H9 (cell line): ENCODE data around the gene KIRREL3. TPM values are rescaled to one million over a fixed set of nuclear protein-coding genes. Genes with fewer than 3 reads are reported as not detected.

Experiments
- DNase-seq: peaks from one replicate; pipeline ENCODE4 v3.0.0-alpha.2; 2017
- H2AFZ ChIP-seq: one replicate; pipeline ENCODE4 v1.6.1; 2013; ENCODE audit warnings: mild to moderate bottlenecking, low read length, control low read depth, moderate library complexity
- H2AK5ac ChIP-seq: 2 replicates; pipeline ENCODE4 v1.6.1; 2013; ENCODE audit warnings: low read length, control low read depth, mixed read lengths; ENCODE audit not compliant: insufficient read length
- H2BK120ac ChIP-seq: one replicate; pipeline ENCODE4 v1.6.1; 2013; ENCODE audit warnings: low read depth, mild to moderate bottlenecking, low read length, control low read depth, inconsistent platforms; ENCODE audit not compliant: poor library complexity, severe bottlenecking
- H2BK12ac ChIP-seq: 2 replicates; pipeline ENCODE4 v1.6.1; 2013; ENCODE audit warnings: low read length, control low read depth, mixed read lengths, low read depth; ENCODE audit not compliant: insufficient read length
- H2BK15ac ChIP-seq: 2 replicates; pipeline ENCODE4 v1.6.1; 2013; ENCODE audit warnings: low read depth, low read length, control low read depth
- H2BK20ac ChIP-seq: one replicate; pipeline ENCODE4 v1.6.1; 2013; ENCODE audit warnings: low read depth, mild to moderate bottlenecking, low read length, control low read depth, inconsistent platforms; ENCODE audit not compliant: poor library complexity, severe bottlenecking
- H2BK5ac ChIP-seq: 2 replicates; pipeline ENCODE4 v1.6.1; 2013; ENCODE audit warnings: low read length, control low read depth, mixed read lengths; ENCODE audit not compliant: insufficient read length
- H3K14ac ChIP-seq: 2 replicates; pipeline ENCODE4 v1.6.1; 2013; ENCODE audit warnings: low read length, control low read depth; ENCODE audit not compliant: insufficient read depth
- H3K18ac ChIP-seq: 2 replicates; pipeline ENCODE4 v1.6.1; 2013; ENCODE audit warnings: low read depth, mild to moderate bottlenecking, mixed read lengths, low read length, control low read depth; ENCODE audit not compliant: insufficient read length
- H3K23ac ChIP-seq: 2 replicates; pipeline ENCODE4 v1.6.1; 2013; ENCODE audit warnings: low read length, control low read depth, mixed read lengths, low read depth; ENCODE audit not compliant: insufficient read length
- H3K23me2 ChIP-seq: 2 replicates; pipeline ENCODE4 v1.6.1; 2013; ENCODE audit warnings: low read depth, mild to moderate bottlenecking, mixed read lengths, low read length, control low read depth; ENCODE audit not compliant: insufficient read length, poor library complexity, severe bottlenecking
- H3K27ac ChIP-seq: 2 replicates; pipeline ENCODE4 v1.5.1; 2013; ENCODE audit warnings: low read length, control low read depth, mixed read lengths, low read depth; ENCODE audit not compliant: insufficient read length
- H3K27me3 ChIP-seq: 2 replicates; pipeline ENCODE4 v1.6.1; 2013; ENCODE audit warnings: low read length, control low read depth, inconsistent platforms; ENCODE audit not compliant: insufficient read depth
- H3K4ac ChIP-seq: 2 replicates; pipeline ENCODE4 v1.6.1; 2013; ENCODE audit warnings: low read depth, mild to moderate bottlenecking, control low read depth, inconsistent platforms, low read length, moderate library complexity
- H3K4me1 ChIP-seq: 2 replicates; pipeline ENCODE4 v1.6.1; 2013; ENCODE audit warnings: low read length, control low read depth, inconsistent platforms; ENCODE audit not compliant: insufficient read depth
- H3K4me2 ChIP-seq: 2 replicates; pipeline ENCODE4 v1.6.1; 2013; ENCODE audit warnings: low read length, control low read depth, mixed read lengths; ENCODE audit not compliant: insufficient read length, insufficient read depth
- H3K56ac ChIP-seq: 2 replicates; pipeline ENCODE4 v1.6.1; 2013; ENCODE audit warnings: low read depth, mild to moderate bottlenecking, mixed read lengths, low read length, control low read depth; ENCODE audit not compliant: insufficient read length
- H3K79me1 ChIP-seq: 2 replicates; pipeline ENCODE4 v1.6.1; 2013; ENCODE audit warnings: low read depth, mild to moderate bottlenecking, moderate library complexity, low read length, control low read depth, inconsistent platforms; ENCODE audit not compliant: insufficient read depth, poor library complexity, severe bottlenecking
- H3K79me2 ChIP-seq: 2 replicates; pipeline ENCODE4 v1.6.1; 2013; ENCODE audit warnings: low read length, control low read depth, inconsistent platforms; ENCODE audit not compliant: insufficient read depth
- H3K9ac ChIP-seq: 2 replicates; pipeline ENCODE4 v1.6.1; 2013; ENCODE audit warnings: low read length, control low read depth, mixed read lengths; ENCODE audit not compliant: insufficient read length; ENCODE audit errors: extremely low read depth
- H3K9me3 ChIP-seq: one replicate; pipeline ENCODE4 v1.6.1; 2013; ENCODE audit warnings: low read depth, low read length, inconsistent platforms; ENCODE audit not compliant: control insufficient read depth
- H3T11ph ChIP-seq: one replicate; pipeline ENCODE4 v1.6.1; 2013; ENCODE audit warnings: mild to moderate bottlenecking, low read length, control low read depth, inconsistent platforms
- H4K20me1 ChIP-seq: one replicate; pipeline ENCODE4 v1.6.1; 2013; ENCODE audit not compliant: control insufficient read depth, insufficient read length, insufficient read depth
- H4K5ac ChIP-seq: 2 replicates; pipeline ENCODE4 v1.6.1; 2013; ENCODE audit warnings: low read depth, mild to moderate bottlenecking, mixed read lengths, low read length, control low read depth; ENCODE audit not compliant: insufficient read length
- H4K8ac ChIP-seq: replicated peaks from 2 replicates; pipeline ENCODE4 v1.6.1; 2013; ENCODE audit warnings: low read length, control low read depth, mixed read lengths, low read depth; ENCODE audit not compliant: insufficient read length
- H4K91ac ChIP-seq: 2 replicates; pipeline ENCODE4 v1.6.1; 2013; ENCODE audit warnings: low read depth, mild to moderate bottlenecking, moderate library complexity, mixed read lengths, low read length, control low read depth; ENCODE audit not compliant: insufficient read length
- H3K27ac Mint-ChIP-seq, 3 experiments: 2 replicates in 2 of 3; 3 replicates in 1 of 3; pipeline ENCODE4 v1.8.0; 2020 to 2021; ENCODE audit warnings: mixed read lengths in 3 of 3, mild to moderate bottlenecking in 1 of 3, moderate library complexity in 1 of 3
- H3K27me3 Mint-ChIP-seq: 2 replicates; pipeline ENCODE4 v1.8.0; 2021; ENCODE audit warnings: low read depth, mild to moderate bottlenecking, moderate library complexity, mixed read lengths
- H3K36me3 Mint-ChIP-seq, 3 experiments: 2 replicates in 2 of 3; 3 replicates in 1 of 3; pipeline ENCODE4 v1.8.0; 2020 to 2021; ENCODE audit warnings: low read depth in 3 of 3, mixed read lengths in 3 of 3; ENCODE audit not compliant: insufficient read depth in 1 of 3
- H3K4me1 Mint-ChIP-seq, 2 experiments: 2 replicates each; pipeline ENCODE4 v1.8.0; 2020; ENCODE audit warnings: mixed read lengths in 2 of 2
- H3K4me3 Mint-ChIP-seq, 2 experiments: 2 replicates in 1 of 2; 3 replicates in 1 of 2; pipeline ENCODE4 v1.8.0; 2020 to 2021; ENCODE audit warnings: mild to moderate bottlenecking in 2 of 2, mixed read lengths in 2 of 2, moderate library complexity in 1 of 2
- H3K9me3 Mint-ChIP-seq, 2 experiments: 2 replicates in 1 of 2; 3 replicates in 1 of 2; pipeline ENCODE4 v1.8.0; 2020; ENCODE audit warnings: mild to moderate bottlenecking in 2 of 2, mixed read lengths in 2 of 2, moderate library complexity in 1 of 2
- WGBS: extraction: QIAGEN DNeasy Blood & Tissue Kit; methylation state at CpG from one replicate; pipeline ENCODE4 v1.1.7; 2013; ENCODE audit warnings: missing lambda C conversion rate, low lambda C conversion rate, mixed read lengths; ENCODE audit not compliant: insufficient read length; ENCODE audit errors: extremely low coverage; 5-methylcytosine and 5-hydroxymethylcytosine counted together
- total RNA-seq: library from RNA; stranded (reverse); gene quantifications from 2 replicates; pipeline ENCODE4 v1.2.1, GENCODE V29; 2021
- TF ChIP-seq, protein P1 (sequence below): fragments of 200-600 bp; sonication (generic); conservative IDR thresholded peaks from 3 replicates; pipeline ENCODE4 v1.8.0; 2021; ENCODE audit warnings: antibody characterized with exemption, mild to moderate bottlenecking

The KIRREL3 gene
- total RNA-seq, 1 experiment from 2014 or later, result 0.17 TPM

DNA sequence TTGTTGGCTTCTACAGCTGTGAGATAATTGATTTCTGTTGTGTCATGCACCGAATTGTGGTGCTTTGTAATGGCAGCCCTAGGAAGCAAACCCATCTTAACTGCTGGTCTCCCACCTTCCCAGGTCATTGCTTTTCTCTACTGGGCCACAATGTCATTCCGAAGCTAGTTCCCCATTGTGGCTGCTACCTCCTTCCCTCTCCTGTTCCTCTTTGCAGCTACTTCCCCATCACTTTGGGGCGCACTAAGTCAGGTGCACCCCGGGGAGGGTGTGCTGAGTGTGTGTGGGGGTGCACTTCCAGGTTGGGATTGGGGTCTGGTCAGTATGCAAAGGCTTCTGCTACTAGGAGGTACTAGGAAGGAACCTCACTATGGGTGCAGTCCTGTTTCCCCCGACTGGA lies 535.8 kb downstream of the KIRREL3 start:
- H3K27me3 Mint-ChIP-seq, result peaks cover 14% of the 10 kb centered on the region

More for the DNA sequence above, 535.8 kb downstream of the KIRREL3 start:
- no peak overlapping the region for H2BK15ac ChIP-seq
- WGBS, result no CpG with 5 or more reads among the region's 5 CpGs
- H2AFZ ChIP-seq, result no peak overlapping the region
- no peaks in the 10 kb centered on the region for H3K79me2 ChIP-seq
- no peak overlapping the region for H2AK5ac ChIP-seq
- peaks cover 15 to 24% of the 10 kb centered on the region in 2 experiments for H3K4me1 Mint-ChIP-seq
- no peak overlapping the region for H3K23ac ChIP-seq
- no peak overlapping the region for H4K91ac ChIP-seq
- no peak overlapping the region for H2BK12ac ChIP-seq
- H2BK120ac ChIP-seq, result no peak overlapping the region
- no peak overlapping the region for H3K56ac ChIP-seq
- H3K27me3 ChIP-seq, result no peaks in the 10 kb centered on the region
- H3K14ac ChIP-seq, result no peak overlapping the region; the same call in 1 of the 2 replicates
- no peaks in the 10 kb centered on the region; the same call in 1 of the 2 replicates for H3K4me1 ChIP-seq
- H2BK5ac ChIP-seq, result no peak overlapping the region
- no peaks in the 10 kb centered on the region for H3K23me2 ChIP-seq
- no peak overlapping the region for H3K4me2 ChIP-seq
- no peak overlapping the region for H4K5ac ChIP-seq
- no peak overlapping the region for H3K18ac ChIP-seq
- H3K9ac ChIP-seq, result no peak overlapping the region
- H3K36me3 Mint-ChIP-seq, result peaks cover 0 to 5% (median 0%) of the 10 kb centered on the region in 3 experiments; a peak in 1 of 7 replicates
- H3K4me3 Mint-ChIP-seq, result no peak overlapping the region
- no peak overlapping the region for H3T11ph ChIP-seq
- TF ChIP-seq, protein P1, sequence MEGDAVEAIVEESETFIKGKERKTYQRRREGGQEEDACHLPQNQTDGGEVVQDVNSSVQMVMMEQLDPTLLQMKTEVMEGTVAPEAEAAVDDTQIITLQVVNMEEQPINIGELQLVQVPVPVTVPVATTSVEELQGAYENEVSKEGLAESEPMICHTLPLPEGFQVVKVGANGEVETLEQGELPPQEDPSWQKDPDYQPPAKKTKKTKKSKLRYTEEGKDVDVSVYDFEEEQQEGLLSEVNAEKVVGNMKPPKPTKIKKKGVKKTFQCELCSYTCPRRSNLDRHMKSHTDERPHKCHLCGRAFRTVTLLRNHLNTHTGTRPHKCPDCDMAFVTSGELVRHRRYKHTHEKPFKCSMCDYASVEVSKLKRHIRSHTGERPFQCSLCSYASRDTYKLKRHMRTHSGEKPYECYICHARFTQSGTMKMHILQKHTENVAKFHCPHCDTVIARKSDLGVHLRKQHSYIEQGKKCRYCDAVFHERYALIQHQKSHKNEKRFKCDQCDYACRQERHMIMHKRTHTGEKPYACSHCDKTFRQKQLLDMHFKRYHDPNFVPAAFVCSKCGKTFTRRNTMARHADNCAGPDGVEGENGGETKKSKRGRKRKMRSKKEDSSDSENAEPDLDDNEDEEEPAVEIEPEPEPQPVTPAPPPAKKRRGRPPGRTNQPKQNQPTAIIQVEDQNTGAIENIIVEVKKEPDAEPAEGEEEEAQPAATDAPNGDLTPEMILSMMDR, result no peak
- H3K4ac ChIP-seq, result no peak overlapping the region
- no peak overlapping the region for H4K8ac ChIP-seq
- no peaks in the 10 kb centered on the region for H3K9me3 ChIP-seq
- no peak for DNase-seq
- H3K9me3 Mint-ChIP-seq, result peaks cover 3 to 4% of the 10 kb centered on the region in 2 experiments; a peak in 1 of 5 replicates
- no peaks in the 10 kb centered on the region for H4K20me1 ChIP-seq
- no peak overlapping the region for H3K27ac ChIP-seq
- H3K27ac Mint-ChIP-seq, result no peak overlapping the region
- H3K79me1 ChIP-seq, result no peaks in the 10 kb centered on the region
- H2BK20ac ChIP-seq, result no peak overlapping the region
